CD4-positive, alpha-beta T cell treated with Interferon gamma for 1 hour (primary cell): Measurements from ENCODE around the gene UBE2E2.

Experiments used
- DNase-seq: peaks from one replicate; pipeline ENCODE4 v3.0.0-alpha.2; 2020

Gene UBE2E2

GRCh38 chr3:23242106-23242505 lies 39.0 kb downstream of the UBE2E2 start:
- DNase-seq = no peak

- no peak for DNase-seq
These were observed 41.4 kb downstream of the UBE2E2 start for GRCh38 chr3:23244324-23245041.

- no peak for DNase-seq
These were observed 43.5 kb downstream of the UBE2E2 start for GRCh38 chr3:23246651-23247050.

GRCh38 chr3:23248594-23249131 lies 45.5 kb downstream of the UBE2E2 start:
- no peak for DNase-seq

- DNase-seq = no peak
These were observed 46.8 kb downstream of the UBE2E2 start for GRCh38 chr3:23249961-23250360.

GRCh38 chr3:23252122-23252521 lies 49.0 kb downstream of the UBE2E2 start:
- no peak for DNase-seq

- no peak for DNase-seq
These were observed 50.1 kb downstream of the UBE2E2 start for GRCh38 chr3:23253214-23253613.

GRCh38 chr3:23254282-23254681 lies 51.2 kb downstream of the UBE2E2 start:
- no peak for DNase-seq

- DNase-seq = no peak
These were observed 51.7 kb downstream of the UBE2E2 start for GRCh38 chr3:23254835-23255234.

GRCh38 chr3:23256741-23257435 lies 53.8 kb downstream of the UBE2E2 start:
- no peak for DNase-seq

GRCh38 chr3:23258110-23258509 lies 55.0 kb downstream of the UBE2E2 start:
- no peak for DNase-seq

GRCh38 chr3:23259515-23259914 lies 56.4 kb downstream of the UBE2E2 start:
- DNase-seq = no peak

- DNase-seq = no peak
These were observed 59.6 kb downstream of the UBE2E2 start for GRCh38 chr3:23262766-23263165.

- DNase-seq = no peak
These were observed 60.7 kb downstream of the UBE2E2 start for GRCh38 chr3:23263796-23264195.

- DNase-seq = no peak
These were observed 61.3 kb downstream of the UBE2E2 start for GRCh38 chr3:23264413-23264812.

- DNase-seq = no peak
These were observed 67.3 kb downstream of the UBE2E2 start for GRCh38 chr3:23270423-23270822.

- no peak for DNase-seq
These were observed 69.0 kb downstream of the UBE2E2 start for GRCh38 chr3:23271876-23272741.

GRCh38 chr3:23272820-23273219 lies 69.7 kb downstream of the UBE2E2 start:
- DNase-seq = no peak

- no peak for DNase-seq
These were observed 71.9 kb downstream of the UBE2E2 start for GRCh38 chr3:23275061-23275460.

GRCh38 chr3:23275814-23276213 lies 72.7 kb downstream of the UBE2E2 start:
- no peak for DNase-seq

- DNase-seq = no peak
These were observed 74.0 kb downstream of the UBE2E2 start for GRCh38 chr3:23276913-23277658.

- no peak for DNase-seq
These were observed 74.6 kb downstream of the UBE2E2 start for GRCh38 chr3:23277688-23278087.

- DNase-seq = no peak
These were observed 80.5 kb downstream of the UBE2E2 start for GRCh38 chr3:23283625-23284024.
